ENCODE measurements around the gene SKAP2. TPM values are rescaled to one million over a fixed set of nuclear protein-coding genes. Genes with fewer than 3 reads are reported as not detected.

SKAP2 gene
- total and polyA plus RNA-seq, 2 of the 13 experiments (the other 11 are each of a cell fraction or from before 2014, with no cell fraction given), result 3.6 to 12.9 TPM

DNA sequence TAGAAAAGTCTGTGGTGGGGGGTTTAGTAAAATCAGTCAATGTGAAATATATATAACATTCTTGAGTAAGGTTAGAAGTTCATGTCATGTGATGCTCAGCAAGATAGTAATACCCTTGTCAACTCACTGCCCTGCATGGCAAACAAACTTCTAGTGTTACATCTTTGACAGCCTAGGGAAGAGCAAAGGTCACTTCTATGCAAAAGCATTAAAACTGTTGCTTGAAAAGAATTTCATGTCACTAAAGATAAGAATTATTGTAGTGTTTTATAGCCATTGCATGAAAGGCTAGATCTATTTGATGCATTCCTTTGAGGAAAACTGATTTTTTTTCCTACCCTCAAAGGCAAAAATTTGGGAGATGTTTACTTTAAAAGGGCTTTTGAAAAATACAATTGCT, 176.0 kb downstream of the SKAP2 start (continued):
- TF ChIP-seq, protein P1, sequence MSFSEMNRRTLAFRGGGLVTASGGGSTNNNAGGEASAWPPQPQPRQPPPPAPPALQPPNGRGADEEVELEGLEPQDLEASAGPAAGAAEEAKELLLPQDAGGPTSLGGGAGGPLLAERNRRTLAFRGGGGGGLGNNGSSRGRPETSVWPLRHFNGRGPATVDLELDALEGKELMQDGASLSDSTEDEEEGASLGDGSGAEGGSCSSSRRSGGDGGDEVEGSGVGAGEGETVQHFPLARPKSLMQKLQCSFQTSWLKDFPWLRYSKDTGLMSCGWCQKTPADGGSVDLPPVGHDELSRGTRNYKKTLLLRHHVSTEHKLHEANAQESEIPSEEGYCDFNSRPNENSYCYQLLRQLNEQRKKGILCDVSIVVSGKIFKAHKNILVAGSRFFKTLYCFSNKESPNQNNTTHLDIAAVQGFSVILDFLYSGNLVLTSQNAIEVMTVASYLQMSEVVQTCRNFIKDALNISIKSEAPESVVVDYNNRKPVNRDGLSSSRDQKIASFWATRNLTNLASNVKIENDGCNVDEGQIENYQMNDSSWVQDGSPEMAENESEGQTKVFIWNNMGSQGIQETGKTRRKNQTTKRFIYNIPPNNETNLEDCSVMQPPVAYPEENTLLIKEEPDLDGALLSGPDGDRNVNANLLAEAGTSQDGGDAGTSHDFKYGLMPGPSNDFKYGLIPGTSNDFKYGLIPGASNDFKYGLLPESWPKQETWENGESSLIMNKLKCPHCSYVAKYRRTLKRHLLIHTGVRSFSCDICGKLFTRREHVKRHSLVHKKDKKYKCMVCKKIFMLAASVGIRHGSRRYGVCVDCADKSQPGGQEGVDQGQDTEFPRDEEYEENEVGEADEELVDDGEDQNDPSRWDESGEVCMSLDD (CRISPR knock-in tag; IDR thresholded peaks at IDR 0.05; ENCODE audit: borderline replicate concordance), result no peak
- TF ChIP-seq NFIC (IDR thresholded peaks at IDR 0.05; ENCODE audit: low read length) (no peak; the same call in 1 of the 2 replicates), SP1 (IDR thresholded peaks at IDR 0.05) (no peak), SP1 (CRISPR knock-in tag; IDR thresholded peaks at IDR 0.05) (no peak), HHEX (CRISPR knock-in tag; IDR thresholded peaks at IDR 0.05) (no peak), RARA (CRISPR knock-in tag; IDR thresholded peaks at IDR 0.05) (peak; percentile 97), ZNF333 (CRISPR knock-in tag; IDR thresholded peaks at IDR 0.05; ENCODE audit: borderline replicate concordance) (no peak), TEAD3 (CRISPR knock-in tag; optimal IDR thresholded peaks at IDR 0.05; ENCODE audit: borderline replicate concordance) (peak; percentile 60), EP300 (IDR thresholded peaks at IDR 0.05; ENCODE audit: low read depth in 2 of 2, low read length in 2 of 2) (peak in 1 of 2 experiments; percentile 79; a peak in 2 of 4 replicates), EP300 (CRISPR knock-in tag; IDR thresholded peaks at IDR 0.05; ENCODE audit: borderline replicate concordance) (0 out of 2 replicates have a peak, but pooled peaks have one; percentile 37), ZNF841 (CRISPR knock-in tag; IDR thresholded peaks at IDR 0.05; ENCODE audit: borderline replicate concordance) (no peak), ZNF557 (CRISPR knock-in tag; IDR thresholded peaks at IDR 0.05) (no peak), HOXA7 (CRISPR knock-in tag; IDR thresholded peaks at IDR 0.05) (no peak), ZNF816 (CRISPR knock-in tag; IDR thresholded peaks at IDR 0.05; ENCODE audit: borderline replicate concordance) (no peak), ZNF747 (CRISPR knock-in tag; IDR thresholded peaks at IDR 0.05; ENCODE audit: borderline replicate concordance) (no peak), FOXA3 (CRISPR knock-in tag; IDR thresholded peaks at IDR 0.05) (peak; percentile 66), DR1 (CRISPR knock-in tag; IDR thresholded peaks at IDR 0.05) (no peak)
- TF ChIP-seq, protein P2, sequence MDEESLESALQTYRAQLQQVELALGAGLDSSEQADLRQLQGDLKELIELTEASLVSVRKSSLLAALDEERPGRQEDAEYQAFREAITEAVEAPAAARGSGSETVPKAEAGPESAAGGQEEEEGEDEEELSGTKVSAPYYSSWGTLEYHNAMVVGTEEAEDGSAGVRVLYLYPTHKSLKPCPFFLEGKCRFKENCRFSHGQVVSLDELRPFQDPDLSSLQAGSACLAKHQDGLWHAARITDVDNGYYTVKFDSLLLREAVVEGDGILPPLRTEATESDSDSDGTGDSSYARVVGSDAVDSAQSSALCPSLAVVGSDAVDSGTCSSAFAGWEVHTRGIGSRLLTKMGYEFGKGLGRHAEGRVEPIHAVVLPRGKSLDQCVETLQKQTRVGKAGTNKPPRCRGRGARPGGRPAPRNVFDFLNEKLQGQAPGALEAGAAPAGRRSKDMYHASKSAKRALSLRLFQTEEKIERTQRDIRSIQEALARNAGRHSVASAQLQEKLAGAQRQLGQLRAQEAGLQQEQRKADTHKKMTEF (CRISPR knock-in tag; IDR thresholded peaks at IDR 0.05), result 0 out of 2 replicates have a peak, but pooled peaks have one; percentile 34
- TF ChIP-seq, protein P3, sequence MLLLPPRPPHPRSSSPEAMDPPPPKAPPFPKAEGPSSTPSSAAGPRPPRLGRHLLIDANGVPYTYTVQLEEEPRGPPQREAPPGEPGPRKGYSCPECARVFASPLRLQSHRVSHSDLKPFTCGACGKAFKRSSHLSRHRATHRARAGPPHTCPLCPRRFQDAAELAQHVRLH (CRISPR knock-in tag; IDR thresholded peaks at IDR 0.05; ENCODE audit: borderline replicate concordance, low read depth), result no peak
- TF ChIP-seq, protein P4, sequence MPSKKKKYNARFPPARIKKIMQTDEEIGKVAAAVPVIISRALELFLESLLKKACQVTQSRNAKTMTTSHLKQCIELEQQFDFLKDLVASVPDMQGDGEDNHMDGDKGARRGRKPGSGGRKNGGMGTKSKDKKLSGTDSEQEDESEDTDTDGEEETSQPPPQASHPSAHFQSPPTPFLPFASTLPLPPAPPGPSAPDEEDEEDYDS (CRISPR knock-in tag; IDR thresholded peaks at IDR 0.05), result no peak
